HCT116 (cell line): Measurements from ENCODE around the gene NEK6.

ENCODE experiments used
- POLR2A ChIP-seq: IDR thresholded peaks from 2 replicates; pipeline ENCODE4 v1.7.0; 2011; ENCODE audit warnings: borderline replicate concordance; ENCODE audit not compliant: insufficient read depth, insufficient read length; ENCODE audit errors: extremely low read depth
- SIN3A ChIP-seq: IDR thresholded peaks from 2 replicates; pipeline ENCODE4 v1.6.1; 2012; ENCODE audit warnings: low read depth
- TF ChIP-seq, protein P1 (sequence below), 3 experiments: fragments of 200-600 bp in 1 of 3; sonication (generic) in 1 of 3; IDR thresholded peaks in 2 of 3; conservative IDR thresholded peaks in 1 of 3; 2 replicates each; pipeline ENCODE4 v1.5.1; 2012 to 2017; ENCODE audit warnings: low read depth in 2 of 3, low read length in 2 of 3, antibody characterized with exemption in 1 of 3, borderline replicate concordance in 1 of 3, control low read depth in 1 of 3, mild to moderate bottlenecking in 1 of 3, mixed read lengths in 1 of 3, mixed run types in 1 of 3, moderate library complexity in 1 of 3; ENCODE audit not compliant: insufficient read depth in 1 of 3
- TF ChIP-seq, protein P2 (sequence below): IDR thresholded peaks from 2 replicates; pipeline ENCODE4 v1.6.1; 2012; ENCODE audit warnings: low read depth

DNA sequence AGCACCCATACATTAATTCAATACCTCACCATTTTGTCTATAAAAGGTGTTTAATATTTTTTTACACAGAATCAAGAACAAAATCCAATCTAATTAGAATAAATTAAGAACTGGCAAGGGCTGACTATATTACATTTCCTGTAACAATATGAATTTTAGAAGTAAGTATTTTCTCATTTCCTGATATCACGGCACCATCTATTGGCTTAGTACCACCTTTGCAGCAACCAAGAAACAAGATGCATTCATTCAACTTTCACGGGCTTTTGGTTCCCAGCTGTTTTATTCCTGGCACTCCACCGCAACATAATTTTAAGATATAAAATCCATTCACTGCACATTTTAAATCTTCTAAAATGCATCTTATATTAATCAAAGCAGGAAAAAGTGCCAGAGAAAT is 136.8 kb downstream of the NEK6 start:
- TF ChIP-seq, protein P1, sequence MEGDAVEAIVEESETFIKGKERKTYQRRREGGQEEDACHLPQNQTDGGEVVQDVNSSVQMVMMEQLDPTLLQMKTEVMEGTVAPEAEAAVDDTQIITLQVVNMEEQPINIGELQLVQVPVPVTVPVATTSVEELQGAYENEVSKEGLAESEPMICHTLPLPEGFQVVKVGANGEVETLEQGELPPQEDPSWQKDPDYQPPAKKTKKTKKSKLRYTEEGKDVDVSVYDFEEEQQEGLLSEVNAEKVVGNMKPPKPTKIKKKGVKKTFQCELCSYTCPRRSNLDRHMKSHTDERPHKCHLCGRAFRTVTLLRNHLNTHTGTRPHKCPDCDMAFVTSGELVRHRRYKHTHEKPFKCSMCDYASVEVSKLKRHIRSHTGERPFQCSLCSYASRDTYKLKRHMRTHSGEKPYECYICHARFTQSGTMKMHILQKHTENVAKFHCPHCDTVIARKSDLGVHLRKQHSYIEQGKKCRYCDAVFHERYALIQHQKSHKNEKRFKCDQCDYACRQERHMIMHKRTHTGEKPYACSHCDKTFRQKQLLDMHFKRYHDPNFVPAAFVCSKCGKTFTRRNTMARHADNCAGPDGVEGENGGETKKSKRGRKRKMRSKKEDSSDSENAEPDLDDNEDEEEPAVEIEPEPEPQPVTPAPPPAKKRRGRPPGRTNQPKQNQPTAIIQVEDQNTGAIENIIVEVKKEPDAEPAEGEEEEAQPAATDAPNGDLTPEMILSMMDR (IDR thresholded peaks at IDR 0.05 in 2 of 3, conservative IDR thresholded peaks at IDR 0.05 in 1 of 3; ENCODE audit: borderline replicate concordance in 1 of 3, insufficient read depth in 1 of 3, low read depth in 2 of 3, low read length in 2 of 3): peak; percentile 4 to 19 (median 12); a peak in 1 of 6 replicates
- no peak for TF ChIP-seq POLR2A
- TF ChIP-seq SIN3A: no peak
- TF ChIP-seq, protein P2, sequence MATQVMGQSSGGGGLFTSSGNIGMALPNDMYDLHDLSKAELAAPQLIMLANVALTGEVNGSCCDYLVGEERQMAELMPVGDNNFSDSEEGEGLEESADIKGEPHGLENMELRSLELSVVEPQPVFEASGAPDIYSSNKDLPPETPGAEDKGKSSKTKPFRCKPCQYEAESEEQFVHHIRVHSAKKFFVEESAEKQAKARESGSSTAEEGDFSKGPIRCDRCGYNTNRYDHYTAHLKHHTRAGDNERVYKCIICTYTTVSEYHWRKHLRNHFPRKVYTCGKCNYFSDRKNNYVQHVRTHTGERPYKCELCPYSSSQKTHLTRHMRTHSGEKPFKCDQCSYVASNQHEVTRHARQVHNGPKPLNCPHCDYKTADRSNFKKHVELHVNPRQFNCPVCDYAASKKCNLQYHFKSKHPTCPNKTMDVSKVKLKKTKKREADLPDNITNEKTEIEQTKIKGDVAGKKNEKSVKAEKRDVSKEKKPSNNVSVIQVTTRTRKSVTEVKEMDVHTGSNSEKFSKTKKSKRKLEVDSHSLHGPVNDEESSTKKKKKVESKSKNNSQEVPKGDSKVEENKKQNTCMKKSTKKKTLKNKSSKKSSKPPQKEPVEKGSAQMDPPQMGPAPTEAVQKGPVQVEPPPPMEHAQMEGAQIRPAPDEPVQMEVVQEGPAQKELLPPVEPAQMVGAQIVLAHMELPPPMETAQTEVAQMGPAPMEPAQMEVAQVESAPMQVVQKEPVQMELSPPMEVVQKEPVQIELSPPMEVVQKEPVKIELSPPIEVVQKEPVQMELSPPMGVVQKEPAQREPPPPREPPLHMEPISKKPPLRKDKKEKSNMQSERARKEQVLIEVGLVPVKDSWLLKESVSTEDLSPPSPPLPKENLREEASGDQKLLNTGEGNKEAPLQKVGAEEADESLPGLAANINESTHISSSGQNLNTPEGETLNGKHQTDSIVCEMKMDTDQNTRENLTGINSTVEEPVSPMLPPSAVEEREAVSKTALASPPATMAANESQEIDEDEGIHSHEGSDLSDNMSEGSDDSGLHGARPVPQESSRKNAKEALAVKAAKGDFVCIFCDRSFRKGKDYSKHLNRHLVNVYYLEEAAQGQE: no peak
